GM19099 (cell line): ENCODE data around the gene RNLS.

Experiments used
- POLR2A ChIP-seq: IDR thresholded peaks from 3 replicates; pipeline ENCODE4 v1.6.1; 2011; ENCODE audit warnings: low read depth; ENCODE audit not compliant: insufficient read length; ENCODE audit errors: extremely low read depth

RNLS gene

DNA sequence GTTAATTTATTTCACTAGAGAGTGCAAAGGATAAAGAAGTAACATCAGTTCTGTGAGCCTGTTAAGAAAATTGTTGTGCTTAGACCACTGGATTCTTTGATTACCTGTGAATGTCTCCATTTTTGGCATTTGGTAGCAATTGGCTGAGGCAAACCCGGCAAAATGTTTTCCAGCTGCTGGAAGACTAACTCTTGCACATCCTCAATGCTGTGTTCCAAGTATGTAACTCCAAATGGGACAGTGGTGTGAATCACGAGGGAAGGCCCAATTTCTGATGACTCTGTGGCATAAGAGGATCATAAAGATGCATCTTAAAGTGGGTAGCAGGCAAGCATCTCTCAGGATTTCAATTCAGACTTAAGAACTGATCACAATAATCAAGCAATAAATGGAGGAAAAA lies 268.8 kb downstream of the RNLS start:
- TF ChIP-seq POLR2A: no peak

DNA sequence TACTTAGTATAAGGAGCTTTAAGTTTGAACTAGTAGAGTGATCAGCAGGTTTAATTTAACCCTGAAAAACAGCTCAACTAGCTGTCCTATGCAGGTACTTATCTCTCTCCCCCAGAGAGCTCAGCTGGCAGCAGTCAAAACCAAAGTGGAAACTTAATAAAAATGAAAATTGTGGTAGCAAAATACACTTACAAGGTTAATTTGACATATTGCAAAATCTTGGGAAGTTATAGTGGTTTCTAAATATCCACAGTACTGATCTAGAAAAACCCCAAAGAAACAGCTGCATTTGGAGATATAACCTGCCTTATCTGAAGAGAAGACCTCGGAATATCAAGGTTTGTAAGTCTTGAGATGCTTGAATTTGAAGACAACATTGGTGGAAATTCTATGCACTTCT lies 269.2 kb downstream of the RNLS start:
- no peak for TF ChIP-seq POLR2A

DNA sequence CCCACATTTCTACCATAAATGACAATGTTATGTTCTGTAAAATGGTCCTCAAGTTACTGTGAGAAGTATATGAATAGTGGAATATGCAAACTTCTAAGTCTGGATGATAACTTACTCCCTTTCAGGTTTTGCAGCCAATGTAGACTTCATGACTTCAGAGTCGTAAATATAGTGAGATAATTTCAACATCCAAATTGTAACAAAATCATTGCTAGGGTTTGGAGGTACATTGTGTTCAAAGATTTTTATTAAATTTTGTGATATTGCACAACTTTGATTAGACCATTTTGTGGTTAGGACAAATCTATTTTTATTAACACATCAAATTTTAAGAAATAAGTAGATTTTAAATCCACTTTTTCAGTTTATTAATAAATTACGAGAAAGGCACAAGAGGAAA lies 270.3 kb downstream of the RNLS start:
- TF ChIP-seq POLR2A: no peak

GRCh38 chr10:88311264-88311663 lies 271.9 kb downstream of the RNLS start:
- TF ChIP-seq POLR2A: no peak

DNA sequence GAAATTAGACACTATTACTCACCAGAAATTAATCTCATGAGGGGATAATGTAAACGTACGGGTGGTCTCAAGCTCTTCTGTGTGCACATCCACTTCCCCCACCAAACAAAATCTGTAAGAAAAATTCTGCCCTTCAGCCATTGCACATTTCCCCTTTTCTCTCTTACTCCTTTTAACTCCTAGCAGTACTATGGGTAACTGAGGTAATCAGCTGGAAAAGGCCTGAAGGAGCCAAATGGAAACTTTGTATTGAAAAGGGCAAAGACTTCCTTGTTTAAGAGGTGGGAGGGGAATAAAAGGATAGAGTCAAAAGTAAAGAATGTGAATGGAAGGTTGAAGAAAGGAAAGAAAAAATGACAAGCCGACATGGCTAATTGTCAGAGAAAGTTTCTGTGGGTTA lies 273.8 kb downstream of the RNLS start:
- no peak for TF ChIP-seq POLR2A

DNA sequence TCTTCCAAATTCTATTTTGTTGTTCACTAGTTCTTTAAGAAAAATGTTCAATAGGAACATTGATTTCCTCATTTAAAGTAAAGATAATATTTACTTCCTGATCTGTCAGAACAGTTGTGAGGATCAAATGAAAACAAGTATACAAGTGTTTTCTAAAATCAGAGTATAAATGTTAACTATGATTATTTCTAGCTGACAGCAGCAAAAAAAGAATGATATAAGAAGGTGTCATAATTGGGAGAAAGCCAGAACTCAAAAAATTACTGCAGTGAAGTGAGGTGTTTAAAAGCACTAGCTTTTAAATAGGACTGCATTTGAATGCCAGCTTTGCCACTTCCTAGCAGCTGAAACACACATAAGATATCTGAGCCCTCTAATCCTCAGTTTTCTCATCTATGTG lies 283.3 kb downstream of the RNLS start:
- no peak for TF ChIP-seq POLR2A

GRCh38 chr10:88297103-88297502 lies 286.0 kb downstream of the RNLS start:
- TF ChIP-seq POLR2A: no peak

GRCh38 chr10:88293651-88294230 lies 289.4 kb downstream of the RNLS start:
- no peak for TF ChIP-seq POLR2A

DNA sequence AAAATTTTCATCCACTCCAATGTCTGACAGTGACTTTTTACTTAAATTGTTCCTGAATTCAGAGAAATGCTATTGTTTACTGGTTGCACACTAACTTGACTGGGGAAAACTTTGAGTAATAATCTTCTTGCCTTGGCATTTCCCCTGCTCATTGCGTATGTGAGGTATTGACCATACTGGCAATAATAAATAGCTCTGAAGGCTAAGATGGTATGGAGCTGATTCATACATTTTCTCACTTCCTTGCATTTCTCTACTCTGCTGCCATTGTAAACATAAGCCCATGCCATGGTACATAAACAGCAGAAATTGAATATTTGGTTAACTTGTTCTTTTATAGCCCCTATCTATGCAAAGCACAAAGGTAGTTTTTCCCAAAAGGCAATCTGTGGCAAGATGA lies 290.0 kb downstream of the RNLS start:
- no peak for TF ChIP-seq POLR2A

DNA sequence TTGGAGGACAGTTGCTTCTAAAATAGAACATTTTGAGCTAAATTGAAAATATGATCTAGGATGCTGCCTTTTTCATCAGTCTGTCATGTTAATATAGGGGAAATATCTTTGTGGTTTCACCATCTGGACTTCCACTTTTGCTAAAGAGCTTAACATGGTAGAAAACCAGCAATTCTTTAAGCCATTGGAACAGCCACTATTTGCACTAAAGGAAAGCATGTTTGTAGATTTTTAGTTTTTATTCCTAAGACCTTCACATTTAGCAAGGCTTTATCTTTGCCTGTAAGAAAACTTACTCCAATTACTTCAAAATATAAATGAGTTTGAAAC lies 291.0 kb downstream of the RNLS start:
- no peak for TF ChIP-seq POLR2A

DNA sequence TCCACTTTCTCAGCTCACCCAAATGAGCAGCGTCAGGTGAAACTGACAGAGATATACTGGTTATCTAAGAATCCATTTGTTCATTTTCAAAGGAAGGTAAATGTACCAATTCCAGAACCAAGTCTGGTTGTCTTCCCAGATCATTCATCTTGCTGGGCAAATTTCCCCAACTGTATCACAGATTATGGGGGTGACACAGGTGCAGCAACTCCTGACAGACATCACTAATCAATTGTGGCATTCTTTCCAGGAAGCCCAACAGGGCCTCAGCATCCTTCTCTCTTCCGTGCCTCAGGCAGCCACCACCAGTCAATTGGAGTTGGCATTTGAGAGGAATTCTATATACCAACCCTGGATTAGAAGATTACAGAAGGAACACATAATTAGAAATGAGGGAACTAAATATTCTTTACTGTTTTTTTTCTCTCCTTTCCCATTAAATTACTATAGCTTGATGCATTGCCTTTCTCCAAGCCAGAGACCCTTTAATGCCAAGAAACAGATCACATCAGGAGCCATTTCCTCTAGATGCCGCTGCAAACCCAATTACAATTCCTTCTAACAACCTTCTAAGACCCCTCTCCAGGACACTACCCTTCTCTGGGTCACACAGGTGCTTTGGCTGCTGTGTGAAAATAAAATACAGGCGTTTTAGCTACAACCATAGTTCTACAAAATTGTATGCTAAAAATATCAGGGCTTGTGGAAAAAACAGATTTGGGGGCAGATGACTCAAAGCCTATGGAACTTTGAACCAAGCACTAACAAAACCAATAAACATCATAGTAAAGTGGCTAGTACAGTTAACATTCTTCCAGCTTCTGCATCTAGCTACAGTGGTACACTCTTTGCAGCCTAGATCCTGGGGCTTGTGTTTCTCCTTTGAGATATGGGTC lies 291.6 kb downstream of the RNLS start:
- no peak for TF ChIP-seq POLR2A

- TF ChIP-seq POLR2A: no peak
Measured at GRCh38 chr10:88289342-88289741, 293.8 kb downstream of the RNLS start.

DNA sequence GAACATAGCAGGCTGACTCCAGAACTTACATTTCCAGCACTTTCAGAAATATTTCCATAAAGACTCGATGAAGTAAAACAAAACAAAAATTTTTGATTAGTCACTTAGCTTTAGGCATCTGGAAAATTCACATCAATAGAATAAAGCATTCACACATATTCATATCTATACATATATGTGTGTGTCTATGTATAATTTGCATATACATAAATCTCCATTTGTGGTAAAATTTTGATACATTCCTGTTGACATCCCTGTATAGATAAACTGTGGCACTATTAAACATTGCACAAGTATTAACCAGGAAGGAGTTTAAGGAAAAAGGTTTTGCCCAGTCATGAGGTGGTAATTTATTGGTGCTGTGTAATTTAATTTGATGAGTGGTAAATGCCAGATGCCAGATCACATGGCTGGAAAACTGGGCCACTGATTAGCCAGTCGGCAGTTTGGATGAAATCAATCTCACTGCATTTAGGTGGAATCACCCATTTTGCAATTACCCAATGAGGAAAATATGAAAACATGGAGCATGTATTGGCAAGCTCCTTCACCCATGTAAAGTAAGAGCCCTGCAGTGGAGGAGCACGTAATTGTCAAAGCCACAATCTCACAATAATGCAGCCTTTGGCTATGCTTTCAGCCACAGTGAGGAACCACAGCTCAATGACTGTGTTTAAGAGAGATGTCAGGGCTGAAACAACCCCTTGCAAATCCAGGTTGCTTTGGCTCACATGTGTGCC lies 294.6 kb downstream of the RNLS start:
- no peak for TF ChIP-seq POLR2A

GRCh38 chr10:88286030-88286429 lies 297.1 kb downstream of the RNLS start:
- no peak for TF ChIP-seq POLR2A

GRCh38 chr10:88281592-88282347 lies 301.3 kb downstream of the RNLS start:
- TF ChIP-seq POLR2A: no peak
